Neural cell (in vitro differentiated cells): ENCODE data around the gene NTHL1. TPM values are rescaled to one million over a fixed set of nuclear protein-coding genes. Genes with fewer than 3 reads are reported as not detected.

Experiments used
- H2AFZ ChIP-seq: fragments of 200-600, 300-800 bp; sonication (generic), shearing (Covaris generic); 2 replicates; pipeline ENCODE4 v1.6.0; 2014; ENCODE audit warnings: low read depth, mild to moderate bottlenecking, antibody characterized with exemption, low read length, moderate library complexity
- H3F3A ChIP-seq: fragments of 200-600 bp; shearing (Covaris generic); 2 replicates; pipeline ENCODE4 v1.6.1; 2016; ENCODE audit warnings: mild to moderate bottlenecking, moderate library complexity, mixed read lengths, antibody characterized with exemption, low read length; ENCODE audit not compliant: insufficient read depth, poor library complexity, severe bottlenecking
- H3K27ac ChIP-seq: fragments of 200-600, 300-800 bp; sonication (generic), shearing (Covaris generic); 2 replicates; pipeline ENCODE4 v1.5.1; 2014; ENCODE audit warnings: mild to moderate bottlenecking, low read length, moderate library complexity
- H3K27me3 ChIP-seq: fragments of 300-800, 200-600 bp; sonication (generic), shearing (Covaris generic); 2 replicates; pipeline ENCODE4 v1.6.0; 2014; ENCODE audit warnings: mild to moderate bottlenecking, low read depth, low read length, moderate library complexity; ENCODE audit not compliant: insufficient read depth
- H3K36me3 ChIP-seq: fragments of 300-800, 200-600 bp; sonication (generic), shearing (Covaris generic); 2 replicates; pipeline ENCODE4 v1.5.1; 2014; ENCODE audit warnings: mild to moderate bottlenecking, antibody characterized with exemption, low read length, moderate library complexity; ENCODE audit not compliant: insufficient read depth
- H3K4me2 ChIP-seq: fragments of 300-800, 200-600 bp; sonication (generic), shearing (Covaris generic); 2 replicates; pipeline ENCODE4 v1.6.0; 2014; ENCODE audit warnings: mild to moderate bottlenecking, low read length
- H3K4me3 ChIP-seq: fragments of 300-800, 200-600 bp; sonication (generic), shearing (Covaris generic); 2 replicates; pipeline ENCODE4 v1.5.1; 2014; ENCODE audit warnings: mild to moderate bottlenecking, low read length, moderate library complexity
- H3K79me2 ChIP-seq: fragments of 200-600 bp; shearing (Covaris generic); replicated peaks from 2 replicates; pipeline ENCODE4 v1.6.0; 2014; ENCODE audit warnings: mild to moderate bottlenecking, low read length, moderate library complexity; ENCODE audit not compliant: insufficient read depth
- H3K9ac ChIP-seq: fragments of 300-800, 200-600 bp; sonication (generic), shearing (Covaris generic); 2 replicates; pipeline ENCODE4 v1.6.1; 2016; ENCODE audit warnings: mild to moderate bottlenecking, low read length, mixed read lengths
- H3K9me2 ChIP-seq: fragments of 200-600 bp; shearing (Covaris generic); 2 replicates; pipeline ENCODE4 v1.6.1; 2016; ENCODE audit warnings: mild to moderate bottlenecking, low read length, mixed read lengths; ENCODE audit not compliant: insufficient read depth
- H3K9me3 ChIP-seq: fragments of 200-600, 300-800 bp; sonication (generic), shearing (Covaris generic); 2 replicates; pipeline ENCODE4 v1.6.1; 2016; ENCODE audit warnings: mild to moderate bottlenecking, mixed run types, low read length, moderate library complexity, mixed read lengths
- H4K20me1 ChIP-seq: fragments of 200-600 bp; shearing (Covaris generic); 2 replicates; pipeline ENCODE4 v1.6.1; 2016; ENCODE audit warnings: mild to moderate bottlenecking, mixed run types; ENCODE audit not compliant: insufficient read depth
- CTCF ChIP-seq: fragments of 450-650 bp; IDR thresholded peaks from 2 replicates; pipeline ENCODE4 v1.5.1; 2014; ENCODE audit warnings: antibody characterized with exemption, mild to moderate bottlenecking, moderate library complexity; ENCODE audit not compliant: poor library complexity, severe bottlenecking
- EP300 ChIP-seq: fragments of 450-650 bp; conservative IDR thresholded peaks from 2 replicates; pipeline ENCODE4 v1.6.1; 2014; ENCODE audit warnings: antibody characterized with exemption, mild to moderate bottlenecking, moderate library complexity; ENCODE audit not compliant: poor library complexity, severe bottlenecking
- EZH2 ChIP-seq: fragments of 200-600, 300-800 bp; shearing (Covaris generic), sonication (generic); IDR thresholded peaks from 2 replicates; pipeline ENCODE4 v1.6.1; 2014; ENCODE audit warnings: antibody characterized with exemption, low read length, borderline replicate concordance, mild to moderate bottlenecking; ENCODE audit not compliant: insufficient read depth, poor library complexity, severe bottlenecking
- MXI1 ChIP-seq: fragments of 450-650 bp; conservative IDR thresholded peaks from 2 replicates; pipeline ENCODE4 v1.6.1; 2014; ENCODE audit warnings: antibody characterized with exemption, mild to moderate bottlenecking; ENCODE audit not compliant: poor library complexity, severe bottlenecking
- POLR2AphosphoS5 ChIP-seq: IDR thresholded peaks from 2 replicates; pipeline ENCODE4 v1.6.1; 2012
- RAD21 ChIP-seq: fragments of 450-650 bp; conservative IDR thresholded peaks from 2 replicates; pipeline ENCODE4 v1.6.1; 2014; ENCODE audit warnings: antibody characterized with exemption, mild to moderate bottlenecking, moderate library complexity
- REST ChIP-seq: IDR thresholded peaks from 2 replicates; pipeline ENCODE4 v1.6.1; 2012; ENCODE audit warnings: borderline replicate concordance
- SMC3 ChIP-seq: fragments of 450-650 bp; conservative IDR thresholded peaks from 2 replicates; pipeline ENCODE4 v1.6.1; 2014; ENCODE audit warnings: antibody characterized with exemption, mild to moderate bottlenecking, moderate library complexity; ENCODE audit not compliant: poor library complexity
- TAF1 ChIP-seq: IDR thresholded peaks from 2 replicates; pipeline ENCODE4 v1.6.1; 2012; ENCODE audit warnings: low read depth
- polyA plus RNA-seq: library from polyadenylated mRNA; depleted of rRNA; stranded (reverse); fragments of >200 nt; gene quantifications from 2 replicates; pipeline ENCODE4 v1.2.3, GENCODE V29; 2014

The NTHL1 gene
- polyA plus RNA-seq, 1 donor from 2014 or later = 43.1 TPM

GRCh38 chr16:2045965-2046892, 1.4 kb downstream of the NTHL1 start:
- Histone ChIP-seq H2AFZ (no peak overlapping the region), H3K9me3 (no peaks in the 10 kb centered on the region), H3K4me3 (peak overlapping the region; percentile 95), H4K20me1 (no peaks in the 10 kb centered on the region), H3K9ac (no peak overlapping the region), H3K36me3 (no peaks in the 10 kb centered on the region), H3K27me3 (no peaks in the 10 kb centered on the region), H3K79me2 (peaks cover 10% of the 10 kb centered on the region), H3K27ac (no peak overlapping the region), H3K4me2 (no peak overlapping the region), H3K9me2 (no peaks in the 10 kb centered on the region), H3F3A (no peaks in the 10 kb centered on the region)
- no peak for TF ChIP-seq TAF1
- TF ChIP-seq REST = no peak
- TF ChIP-seq POLR2AphosphoS5 = no peak
- TF ChIP-seq SMC3 = no peak
- TF ChIP-seq MXI1 = no peak
- TF ChIP-seq EP300 = no peak
- no peak for TF ChIP-seq EZH2
- no peak for TF ChIP-seq CTCF
- no peak for TF ChIP-seq RAD21

GRCh38 chr16:2044541-2044940, 3.1 kb downstream of the NTHL1 start:
- Histone ChIP-seq H3F3A (no peaks in the 10 kb centered on the region), H4K20me1 (no peaks in the 10 kb centered on the region), H3K9me3 (no peaks in the 10 kb centered on the region), H3K4me2 (no peak overlapping the region), H3K9me2 (no peaks in the 10 kb centered on the region), H2AFZ (no peak overlapping the region), H3K36me3 (no peaks in the 10 kb centered on the region), H3K27ac (no peak overlapping the region), H3K9ac (no peak overlapping the region), H3K27me3 (no peaks in the 10 kb centered on the region), H3K79me2 (peaks cover 10% of the 10 kb centered on the region), H3K4me3 (no peak overlapping the region)
- no peak for TF ChIP-seq EZH2
- TF ChIP-seq REST = no peak
- no peak for TF ChIP-seq TAF1
- no peak for TF ChIP-seq EP300
- TF ChIP-seq SMC3 = no peak
- TF ChIP-seq MXI1 = no peak
- TF ChIP-seq POLR2AphosphoS5 = no peak
- TF ChIP-seq RAD21 = no peak
- TF ChIP-seq CTCF = no peak
